HG03066 (cell line): ENCODE results near the gene ISOC2.
"Not testable (repeated sequence)": the region's sequence is repeated elsewhere in the genome, so short reads cannot be mapped to it uniquely, and the experiment has no call there.

Experiments
- ATAC-seq: cut with Tn5 transposase; IDR thresholded peaks from one replicate; pipeline ENCODE4 v1.9.1; 2021; ENCODE audit warnings: low read depth; ENCODE audit not compliant: unreplicated experiment

ISOC2 gene, protein sequence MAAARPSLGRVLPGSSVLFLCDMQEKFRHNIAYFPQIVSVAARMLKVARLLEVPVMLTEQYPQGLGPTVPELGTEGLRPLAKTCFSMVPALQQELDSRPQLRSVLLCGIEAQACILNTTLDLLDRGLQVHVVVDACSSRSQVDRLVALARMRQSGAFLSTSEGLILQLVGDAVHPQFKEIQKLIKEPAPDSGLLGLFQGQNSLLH

DNA sequence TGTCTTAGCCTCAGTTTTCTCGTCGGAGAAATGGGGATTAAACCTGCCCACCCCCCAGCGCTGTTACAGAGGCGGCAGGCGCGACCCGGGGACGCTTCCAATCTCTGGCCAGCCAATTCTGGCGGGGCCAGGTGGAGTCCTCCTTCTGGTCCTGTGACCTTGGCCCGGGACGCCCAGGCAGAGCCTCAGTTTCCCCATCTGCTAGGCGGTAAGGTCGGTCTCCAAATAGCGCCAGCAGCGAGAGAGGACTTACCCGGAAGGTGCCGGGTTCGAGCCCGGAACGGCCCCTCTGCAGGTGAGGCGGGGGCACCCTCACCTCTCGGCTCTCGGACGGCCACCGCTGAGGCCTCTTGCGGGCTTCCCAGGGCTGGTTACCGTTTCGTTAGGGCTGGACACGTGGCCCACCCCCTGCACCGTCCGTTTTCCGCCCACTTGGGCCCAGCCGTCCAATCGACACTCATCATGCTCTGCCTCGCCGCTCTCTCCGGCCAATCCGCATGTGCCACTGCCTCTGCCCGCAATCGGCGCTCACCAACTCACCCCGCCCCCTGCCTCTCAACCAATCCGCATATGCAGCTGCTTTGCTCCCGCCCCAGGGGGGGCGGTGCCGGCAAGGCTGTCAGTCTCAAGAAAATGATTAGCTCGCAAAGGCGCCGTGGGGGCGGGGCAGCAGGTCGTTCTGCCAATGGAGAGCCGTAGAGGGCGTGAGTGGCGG is at the start of gene ISOC2:
Gene ISOC2 (minus strand): TSS at position 384 of the 715 bp plus-strand sequence. CDS start 5,156 bp downstream, outside the sequence.
- ATAC-seq, result peak; percentile 89

DNA sequence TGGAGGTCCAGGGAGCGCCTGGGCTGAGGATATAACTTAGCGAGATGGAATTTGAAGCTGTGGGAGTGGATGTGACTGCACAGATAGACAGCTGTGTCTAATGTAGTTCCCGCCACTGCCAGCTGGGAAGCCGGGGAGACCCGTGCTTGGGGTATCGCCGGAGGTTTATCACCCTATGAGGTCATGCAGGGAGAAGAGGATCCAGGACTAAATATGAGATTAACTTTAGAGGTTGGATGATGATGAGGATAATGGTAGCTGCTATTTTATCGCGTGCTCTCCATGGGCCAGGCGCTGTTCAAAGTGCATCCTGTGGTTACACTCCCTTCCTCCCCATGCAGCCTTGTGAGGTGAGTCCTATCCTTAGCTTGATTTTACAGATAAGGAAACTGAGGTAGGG is 46.7 kb upstream of the ISOC2 start:
- ATAC-seq, result no peak

DNA sequence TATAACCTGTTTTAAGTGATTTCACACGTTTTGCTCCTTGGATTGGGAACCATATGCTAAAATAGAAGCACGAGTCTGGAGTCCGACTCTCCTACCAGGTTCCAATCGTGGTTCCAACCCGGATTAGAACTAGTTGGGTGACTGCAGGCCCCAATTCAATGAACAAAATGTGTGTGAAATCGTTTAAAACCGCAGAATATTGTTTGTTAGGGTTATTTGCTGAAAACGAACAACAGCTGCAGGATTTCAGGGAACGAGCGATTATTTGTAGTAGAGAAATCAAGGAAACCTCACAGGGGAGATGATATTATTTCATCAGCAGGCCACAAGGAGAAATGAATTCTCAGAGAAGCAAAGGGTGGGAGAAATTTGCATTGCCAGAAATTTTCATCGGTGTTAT is 43.5 kb upstream of the ISOC2 start:
- ATAC-seq, result no peak

DNA sequence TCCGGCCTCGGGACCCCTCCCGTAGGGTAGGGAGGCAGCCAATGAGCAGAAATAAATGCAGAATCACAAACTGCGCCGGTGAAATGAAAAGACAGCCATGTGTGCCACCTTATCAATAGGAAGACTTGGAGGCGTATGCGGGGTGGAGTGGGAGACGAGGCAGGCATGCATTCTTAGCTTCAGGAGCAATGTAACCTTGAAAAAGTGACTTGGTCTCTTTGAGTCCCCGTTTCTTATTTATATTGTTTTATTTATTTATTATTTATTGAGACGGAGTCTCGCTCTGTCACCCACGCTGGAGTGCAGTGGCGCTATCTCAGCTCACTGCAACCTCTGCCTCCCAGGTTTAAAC is 42.8 kb upstream of the ISOC2 start:
- no peak for ATAC-seq

DNA sequence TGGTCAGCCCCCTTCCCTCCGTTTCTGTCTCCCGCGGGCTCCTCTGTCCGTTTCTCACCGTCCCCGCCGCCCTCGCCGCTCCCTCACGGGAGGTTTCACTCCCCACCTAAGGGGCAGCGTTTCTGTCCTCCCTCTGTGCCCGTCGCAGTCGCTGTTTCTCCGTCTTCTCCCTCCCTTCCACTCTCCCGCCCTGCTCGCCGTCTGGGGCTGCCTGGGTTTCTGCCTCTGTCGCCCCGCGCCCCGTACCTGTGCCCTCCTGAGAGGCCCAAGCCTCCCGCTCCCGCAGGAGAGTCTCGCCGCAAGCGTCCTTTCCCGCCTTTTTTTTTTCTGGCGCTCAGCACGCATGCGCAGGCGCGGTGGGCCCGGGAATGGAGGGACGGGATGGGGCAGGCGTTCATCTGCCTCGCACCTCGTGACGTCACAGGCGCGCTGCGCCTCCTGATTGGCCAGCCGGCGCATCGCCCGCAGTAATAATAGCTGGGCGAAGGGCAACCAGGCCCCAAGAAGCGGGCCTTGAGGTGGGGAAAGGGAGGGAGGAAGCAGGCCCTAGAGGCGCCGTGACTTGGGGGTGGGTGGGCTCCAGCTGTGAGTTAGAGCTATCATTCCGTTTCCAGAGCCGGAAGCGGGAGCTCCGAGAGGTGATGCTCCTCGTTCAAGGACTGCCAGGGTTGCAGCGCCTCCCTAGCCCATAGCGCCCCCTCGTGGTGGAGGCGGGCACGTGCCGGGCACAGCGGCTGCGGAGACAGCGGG is 42.2 kb upstream of the ISOC2 start:
- peak; percentile 90 for ATAC-seq

DNA sequence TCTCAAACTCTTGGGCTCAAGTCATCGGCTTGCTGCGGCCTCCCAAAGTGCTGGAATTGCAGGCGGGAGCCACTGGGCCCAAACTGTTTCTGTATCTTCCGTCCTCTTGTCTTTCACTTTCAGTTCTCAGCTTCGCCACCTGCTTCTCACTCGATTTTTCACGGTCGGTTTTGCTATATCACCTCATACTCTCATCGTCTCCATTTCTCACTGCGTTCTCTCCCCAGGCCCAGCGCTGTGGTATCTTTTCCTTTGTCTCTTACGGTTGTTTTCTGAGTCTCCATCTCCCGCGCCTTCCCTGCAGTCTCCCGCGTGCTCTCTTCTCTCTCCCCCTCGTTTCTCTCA is 41.7 kb upstream of the ISOC2 start:
- no peak for ATAC-seq

DNA sequence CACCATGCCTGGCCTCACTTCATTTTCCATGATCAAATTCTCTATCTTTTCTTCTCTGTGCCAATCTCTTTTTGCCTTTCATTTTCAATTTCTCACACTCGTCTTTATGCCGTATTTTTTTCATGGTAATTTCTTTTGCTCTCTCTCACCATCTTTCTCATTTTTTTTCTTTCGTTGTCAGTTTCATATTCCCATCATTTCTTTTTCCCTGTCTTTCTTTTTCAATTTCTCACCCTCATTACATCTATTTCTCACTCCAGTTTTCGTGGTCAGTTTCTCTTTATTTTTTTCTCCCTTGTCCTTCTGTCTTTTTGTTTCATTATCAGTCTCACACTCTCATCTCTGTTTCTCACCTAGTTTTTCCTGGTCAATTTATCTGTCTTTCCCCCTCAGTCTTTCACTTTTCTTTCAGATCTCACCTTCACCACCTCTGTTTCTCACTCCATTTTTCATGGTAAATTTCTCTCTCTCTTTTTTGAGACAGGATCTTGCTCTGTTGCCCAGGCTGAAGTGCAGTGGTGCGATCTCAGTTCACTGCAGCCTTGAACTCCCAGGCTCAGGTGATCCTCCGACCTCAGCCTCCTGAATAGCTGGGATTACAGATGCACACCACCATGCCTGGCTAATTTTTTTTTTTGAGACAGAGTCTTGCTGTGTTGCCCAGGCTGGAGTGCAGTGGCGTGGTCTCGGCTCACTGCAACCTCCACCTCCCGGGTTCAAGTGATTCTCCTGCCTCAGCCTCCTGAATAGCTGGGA is 40.9 kb upstream of the ISOC2 start:
- ATAC-seq, result no peak

DNA sequence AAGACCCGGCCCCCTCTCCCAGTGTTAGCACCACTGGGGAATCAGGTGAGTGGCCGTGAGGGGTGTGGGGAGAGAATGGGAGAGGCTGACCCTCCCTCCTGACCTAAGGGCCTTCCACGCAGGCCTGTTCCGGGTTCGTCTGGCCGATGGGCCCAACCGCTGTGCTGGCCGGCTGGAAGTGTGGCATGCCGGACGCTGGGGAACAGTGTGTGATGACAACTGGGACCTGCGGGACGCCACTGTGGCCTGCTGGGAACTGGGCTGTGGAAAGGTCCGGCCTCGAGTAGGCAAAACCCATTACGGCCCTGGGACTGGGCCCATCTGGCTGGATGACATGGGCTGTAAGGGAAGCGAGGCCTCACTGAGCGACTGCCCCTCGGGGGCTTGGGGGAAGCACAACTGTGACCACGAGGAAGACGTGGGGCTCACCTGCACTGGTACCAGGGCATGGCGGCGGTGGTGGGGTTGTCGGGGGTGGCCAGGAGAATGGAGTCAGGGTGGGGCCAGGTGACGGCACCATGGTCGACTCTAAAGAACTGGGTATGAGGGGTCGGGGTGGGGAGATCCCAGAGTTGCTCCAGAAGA is 39.0 kb upstream of the ISOC2 start:
- no peak for ATAC-seq

DNA sequence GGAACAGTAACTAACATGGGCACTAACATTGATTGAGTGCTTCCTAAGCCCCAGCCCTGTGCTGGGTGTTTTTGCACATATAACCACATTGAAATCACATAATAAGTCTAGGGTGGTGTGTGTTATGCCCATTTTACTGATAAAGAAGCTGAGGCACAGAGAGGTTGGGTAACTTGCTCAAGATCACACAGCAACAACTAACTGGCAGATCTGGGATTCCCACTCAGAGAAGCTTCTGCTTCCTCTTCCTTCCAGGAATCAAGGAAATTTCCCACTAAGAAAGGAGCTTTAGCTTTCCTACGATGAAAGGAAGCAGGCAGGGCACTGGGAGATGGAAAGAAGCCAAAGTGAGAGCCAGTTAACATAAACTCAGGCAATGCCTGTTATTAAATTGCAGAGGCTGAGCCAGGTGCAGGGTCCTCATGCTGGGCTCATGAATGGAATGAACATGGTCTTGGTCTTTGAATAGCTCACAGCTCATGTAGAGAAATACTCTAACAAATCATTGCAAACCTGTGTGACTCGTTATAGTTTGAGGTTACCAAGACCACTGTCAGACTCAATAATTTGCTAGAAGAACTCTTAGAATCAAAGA is 36.9 kb upstream of the ISOC2 start:
- ATAC-seq, result no peak

DNA sequence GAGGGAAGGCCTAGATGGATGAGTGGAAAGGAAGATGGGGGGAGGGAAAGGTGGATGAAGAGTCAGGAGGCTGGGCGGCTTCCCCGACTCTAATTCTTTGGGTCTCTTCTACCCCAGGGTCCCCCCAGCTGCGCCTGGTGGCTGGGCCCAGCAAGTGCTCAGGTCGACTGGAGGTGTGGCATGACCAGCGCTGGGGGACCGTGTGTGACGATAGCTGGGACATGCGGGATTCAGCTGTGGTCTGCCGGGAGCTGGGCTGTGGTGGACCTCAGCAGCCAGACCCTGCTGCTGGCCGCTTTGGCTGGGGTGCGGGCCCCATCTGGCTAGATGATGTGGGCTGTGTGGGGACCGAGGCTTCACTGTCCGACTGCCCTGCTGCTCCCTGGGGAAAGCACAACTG is 36.3 kb upstream of the ISOC2 start:
- no peak for ATAC-seq

DNA sequence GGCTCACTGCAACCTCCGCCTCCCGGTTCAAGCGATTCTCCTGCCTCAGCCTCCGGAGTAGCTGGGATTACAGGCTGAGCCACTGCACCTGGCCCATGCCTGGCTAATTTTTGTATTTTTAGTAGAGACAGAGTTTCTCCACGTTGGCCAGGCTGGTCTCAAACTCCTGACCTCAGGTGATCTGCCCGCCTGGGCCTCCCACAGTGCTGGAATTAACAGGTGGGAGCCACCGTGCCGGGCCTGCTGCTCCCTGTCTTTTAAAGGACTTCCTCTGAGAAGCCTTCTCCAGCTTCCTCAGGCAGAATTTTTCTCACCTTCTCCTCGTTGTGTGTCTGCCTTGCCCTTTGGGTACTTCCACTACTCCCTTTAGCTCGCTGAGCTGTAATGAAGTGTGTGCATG is 35.4 kb upstream of the ISOC2 start:
- ATAC-seq, result not testable (repeated sequence)

DNA sequence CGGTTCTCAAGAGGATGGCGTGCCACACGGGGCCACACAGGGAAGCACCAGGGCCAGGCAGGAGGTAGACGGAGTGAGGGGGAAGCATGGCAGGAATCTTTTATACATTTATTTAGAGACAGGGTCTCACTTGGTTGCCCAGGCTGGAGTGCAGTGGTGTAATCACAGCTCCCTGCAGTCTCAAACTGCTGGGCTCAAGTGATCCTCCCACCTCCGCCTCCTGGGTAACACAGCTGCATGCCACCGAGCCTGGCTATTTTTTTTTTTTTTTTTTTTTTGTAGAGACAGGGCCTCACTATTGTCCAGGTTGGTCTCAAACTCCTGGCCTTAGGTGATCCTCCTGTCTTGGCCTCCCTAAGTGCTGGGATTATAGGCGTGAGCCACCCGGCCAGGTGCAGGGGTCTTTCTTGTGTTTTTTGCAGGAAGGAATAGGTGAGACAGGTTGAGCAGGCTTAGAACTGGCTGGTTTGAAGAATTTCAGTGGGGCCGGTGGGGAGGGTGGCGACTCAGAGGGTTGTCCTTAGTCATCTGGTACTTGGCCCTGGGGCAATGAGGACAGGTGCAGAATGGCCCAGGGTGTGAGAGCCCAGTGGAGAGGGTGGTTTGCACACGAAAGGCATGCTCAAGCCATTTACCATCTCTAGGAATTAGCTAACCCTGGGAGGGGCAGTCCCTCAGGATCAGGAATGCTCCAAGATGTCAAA is 34.4 kb upstream of the ISOC2 start:
- no peak for ATAC-seq

DNA sequence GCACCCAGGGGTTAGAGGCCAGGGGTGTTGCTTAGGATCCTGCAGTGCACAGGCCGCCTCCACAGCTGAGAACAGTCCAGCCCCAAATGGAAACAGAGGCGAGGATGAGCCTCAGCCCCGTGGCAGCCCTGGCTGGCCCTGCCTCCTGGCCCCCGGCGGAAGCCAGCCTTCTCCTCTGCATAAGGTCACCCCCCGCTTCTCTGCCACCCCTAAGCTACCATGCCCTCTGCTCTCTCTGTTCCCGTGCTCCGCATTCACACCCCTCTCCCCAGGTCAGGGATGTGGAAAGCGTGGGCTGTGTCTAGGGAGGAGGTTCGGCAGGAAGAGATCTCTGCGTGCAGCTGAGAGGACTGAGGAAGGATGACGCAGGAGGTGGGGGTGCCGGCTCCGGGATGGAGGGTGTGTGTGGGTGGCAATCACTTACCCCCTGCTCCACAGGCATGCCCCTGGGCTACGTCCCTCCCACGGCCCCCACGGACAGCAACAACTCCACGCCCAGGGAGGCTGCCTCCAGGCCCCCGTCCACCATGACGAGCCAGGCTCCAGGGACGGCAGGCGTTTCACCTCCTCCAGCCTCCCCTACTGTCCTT is 32.8 kb upstream of the ISOC2 start:
- ATAC-seq, result no peak

DNA sequence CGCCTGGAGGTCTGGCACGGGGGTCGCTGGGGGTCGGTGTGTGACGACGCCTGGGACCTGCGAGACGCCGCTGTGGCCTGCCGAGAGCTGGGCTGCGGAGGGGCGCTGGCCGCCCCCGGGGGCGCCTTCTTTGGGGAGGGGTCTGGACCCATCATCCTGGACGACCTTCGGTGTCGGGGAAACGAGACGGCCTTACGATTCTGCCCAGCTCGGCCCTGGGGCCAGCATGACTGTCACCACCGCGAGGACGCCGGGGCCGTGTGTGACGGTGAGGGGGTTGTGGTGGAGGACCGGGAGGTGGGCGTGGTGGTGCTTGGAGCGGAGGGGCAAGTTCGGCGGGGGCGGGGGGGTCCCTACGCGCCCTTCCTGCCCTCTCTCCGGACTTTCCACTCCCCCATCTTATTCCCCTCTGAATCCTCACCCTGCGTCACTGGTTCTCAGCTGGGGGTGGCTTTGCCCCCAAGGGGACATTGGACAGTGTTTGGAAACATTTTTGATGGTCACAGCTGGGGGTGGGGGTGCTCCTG is 32.3 kb upstream of the ISOC2 start:
- ATAC-seq, result no peak

DNA sequence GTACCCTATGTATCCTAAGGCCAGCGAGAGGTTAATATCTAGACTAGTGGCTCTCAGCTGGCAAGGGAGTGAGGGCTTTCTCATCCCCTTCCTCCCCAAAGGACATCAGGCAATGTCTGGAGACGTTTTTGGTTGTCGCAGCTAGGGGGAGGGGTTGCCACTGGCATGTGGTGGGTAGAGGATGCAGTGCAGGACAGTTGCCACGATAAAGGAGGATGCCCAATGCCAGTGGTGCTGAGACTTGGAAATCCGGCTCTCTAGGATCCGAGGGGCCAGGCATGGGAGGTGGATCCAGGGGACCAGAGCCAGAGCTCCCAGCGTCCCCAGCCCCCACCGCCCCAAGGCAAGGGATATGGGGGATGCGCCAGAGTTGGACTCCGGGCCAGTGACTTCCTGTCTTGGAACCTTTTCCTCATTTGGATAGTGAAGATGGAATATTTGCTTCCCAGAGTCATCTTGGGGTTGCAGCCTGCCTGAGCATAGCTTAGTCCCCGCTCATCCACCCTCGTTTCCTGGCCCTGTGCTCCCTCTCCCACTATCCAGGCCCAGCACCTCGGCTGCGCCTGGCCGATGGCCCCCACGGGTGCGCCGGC is 31.7 kb upstream of the ISOC2 start:
- no peak for ATAC-seq

DNA sequence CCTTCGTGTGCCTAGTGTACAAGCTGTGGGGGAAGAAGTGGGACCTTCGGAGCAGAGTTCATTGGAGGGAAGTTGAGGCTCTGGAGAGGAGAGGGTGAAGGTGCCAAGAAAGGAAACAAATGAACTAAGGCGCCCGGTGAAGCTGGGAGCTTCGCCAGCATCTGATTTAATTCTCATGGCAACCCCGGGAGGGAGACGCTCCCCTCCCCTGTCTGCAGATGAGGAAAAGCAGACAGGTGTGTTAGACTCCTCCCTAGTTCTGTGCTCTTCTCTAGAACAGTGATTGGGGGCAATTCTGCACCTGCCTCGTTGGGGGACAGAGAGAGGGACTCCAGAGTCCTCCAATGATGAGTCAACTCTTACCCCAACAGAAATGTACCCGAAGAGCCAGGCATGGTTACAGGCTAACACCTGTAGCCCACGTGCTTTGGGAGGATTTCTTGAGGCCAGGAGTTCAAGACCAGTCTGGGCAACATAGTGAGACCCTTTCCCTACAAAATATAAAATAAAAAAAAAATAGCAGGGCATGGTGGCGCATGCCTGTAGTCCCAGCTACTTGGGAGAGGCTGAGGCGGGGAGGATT is 31.0 kb upstream of the ISOC2 start:
- ATAC-seq, result no peak

DNA sequence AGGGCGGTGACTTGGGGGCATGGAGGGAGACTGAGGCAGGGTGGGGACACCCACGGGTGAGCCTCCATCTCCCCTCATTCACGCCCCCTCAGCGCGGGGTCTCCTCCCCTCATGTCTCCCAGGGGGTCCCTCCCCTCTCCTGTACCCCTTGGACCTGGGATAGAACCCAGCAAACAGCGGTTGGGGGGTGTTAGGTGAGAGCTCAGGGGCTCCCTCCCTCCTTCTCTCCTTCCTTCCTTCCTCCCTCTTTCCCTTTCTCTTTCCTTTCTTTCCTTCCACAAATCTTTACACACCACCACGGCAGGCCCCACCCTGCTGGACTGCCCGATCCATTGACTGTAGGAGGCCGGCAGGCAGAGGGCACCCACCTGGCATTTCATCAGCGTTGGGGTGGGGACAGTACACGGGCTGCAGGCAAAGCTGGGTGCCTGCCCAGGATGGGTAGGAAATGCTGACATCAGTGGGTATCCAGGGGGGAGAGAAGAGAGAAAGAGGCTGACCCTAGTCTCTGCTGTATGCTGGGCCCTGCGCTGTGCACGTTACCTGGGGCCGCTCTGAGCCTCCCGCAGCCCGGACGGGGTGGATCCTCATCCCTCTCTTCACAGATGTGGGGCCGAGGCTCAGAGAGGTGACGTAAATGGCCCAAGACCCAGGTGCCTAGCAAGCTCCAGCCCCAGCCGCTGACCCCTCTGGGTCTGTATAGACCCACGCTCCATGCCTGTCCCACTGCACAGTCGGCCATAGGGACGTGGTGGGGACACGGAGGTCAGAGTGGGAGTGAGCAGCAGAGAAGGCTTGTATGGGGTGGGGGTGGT is 30.3 kb upstream of the ISOC2 start:
- ATAC-seq, result no peak
